Right lobe of liver (tissue), 6 donors: ENCODE measurements around the gene BAIAP2. TPM values are rescaled to one million over a fixed set of nuclear protein-coding genes. Genes with fewer than 3 reads are reported as not detected.

Experiments
- ATAC-seq, 4 donors: fragments of 200-7000 bp; cut with Tn5 transposase; one replicate each; pipeline ENCODE4 v1.9.1; 2020; ENCODE audit warnings: mild to moderate bottlenecking in 4 of 4, moderate library complexity in 4 of 4
- DNase-seq, 3 donors: peaks; one replicate each; pipeline ENCODE4 v3.0.0-alpha.2; 2020
- H3K27ac ChIP-seq, 3 donors: fragments of 200-600 bp; one replicate each; pipeline ENCODE4 v1.8.0; 2022
- H3K27me3 ChIP-seq, 2 donors: fragments of 200-600 bp; one replicate each; pipeline ENCODE4 v1.8.0; 2022
- H3K36me3 ChIP-seq, 4 donors: fragments of 200-600 bp; sonication (generic) in 1 of 4; one replicate each; pipeline versions ENCODE4 v1.5.1 to v1.8.0; 2017 to 2022; ENCODE audit warnings: control low read depth in 1 of 4
- H3K4me1 ChIP-seq, 4 donors: fragments of 200-600 bp; sonication (generic) in 1 of 4; one replicate each; pipeline versions ENCODE4 v1.5.1 to v1.8.0; 2017 to 2022; ENCODE audit warnings: control low read depth in 1 of 4
- H3K4me3 ChIP-seq, 3 donors: fragments of 200-600 bp; one replicate each; pipeline ENCODE4 v1.8.0; 2022
- H3K9me3 ChIP-seq, 4 donors: fragments of 200-600 bp; sonication (generic) in 1 of 4; one replicate each; pipeline versions ENCODE4 v1.5.1 to v1.8.0; 2017 to 2022; ENCODE audit warnings: control low read depth in 1 of 4
- POLR2A ChIP-seq: fragments of 450-650 bp; IDR thresholded peaks from one replicate; pipeline ENCODE4 v1.6.1; 2017; ENCODE audit warnings: antibody characterized with exemption, mild to moderate bottlenecking
- WGBS: methylation state at CpG from one replicate; pipeline ENCODE4 v1.1.6; 2018; ENCODE audit warnings: low coverage, low lambda C conversion rate; ENCODE audit not compliant: insufficient coverage; ENCODE audit errors: missing lambda C conversion rate; 5-methylcytosine and 5-hydroxymethylcytosine counted together
- intact Hi-C, 2 donors: fragments of 100-400 bp; cut with DNase I; formaldehyde crosslinking; loops; one replicate each; pipeline versions ENCODE4 v1.11.2 to v1.14.1; 2022
- total RNA-seq, 6 experiments: library from RNA; depleted of rRNA in 2 of 6; stranded (reverse); fragments of >200 nt in 2 of 6; fragmentation: NEBNext Ultra II Directional in 3 of 6; extraction: Animal tissue kit (Norgen Biotek cat#: 25700) in 3 of 6; gene quantifications; one replicate each; pipeline versions ENCODE4 v1.1.0 to v1.2.4, GENCODE V29; 2016 to 2023
- TF ChIP-seq, protein P1 (sequence below), 4 donors: fragments of 200-600 bp in 3 of 4; fragments of 450-650 bp in 1 of 4; IDR thresholded peaks; one replicate each; pipeline versions ENCODE4 v1.5.1 to v1.8.0; 2016 to 2022; ENCODE audit warnings: antibody characterized with exemption in 4 of 4, mild to moderate bottlenecking in 2 of 4
- donor health status: DM: no; HTN: yes; CAD: no.
- donor health status: DM: no; HTN: no; CAD: no.
- donor health status: DM: no; HTN: no; CAD: no.
- donor health status: DM: no; HTN: yes; CAD: no.
- donor health status: DM: no; HTN: yes; CAD: no.

BAIAP2 gene
- total RNA-seq, 6 experiments from 2014 or later, result 46.6 to 139 (median 63.3) TPM

DNA sequence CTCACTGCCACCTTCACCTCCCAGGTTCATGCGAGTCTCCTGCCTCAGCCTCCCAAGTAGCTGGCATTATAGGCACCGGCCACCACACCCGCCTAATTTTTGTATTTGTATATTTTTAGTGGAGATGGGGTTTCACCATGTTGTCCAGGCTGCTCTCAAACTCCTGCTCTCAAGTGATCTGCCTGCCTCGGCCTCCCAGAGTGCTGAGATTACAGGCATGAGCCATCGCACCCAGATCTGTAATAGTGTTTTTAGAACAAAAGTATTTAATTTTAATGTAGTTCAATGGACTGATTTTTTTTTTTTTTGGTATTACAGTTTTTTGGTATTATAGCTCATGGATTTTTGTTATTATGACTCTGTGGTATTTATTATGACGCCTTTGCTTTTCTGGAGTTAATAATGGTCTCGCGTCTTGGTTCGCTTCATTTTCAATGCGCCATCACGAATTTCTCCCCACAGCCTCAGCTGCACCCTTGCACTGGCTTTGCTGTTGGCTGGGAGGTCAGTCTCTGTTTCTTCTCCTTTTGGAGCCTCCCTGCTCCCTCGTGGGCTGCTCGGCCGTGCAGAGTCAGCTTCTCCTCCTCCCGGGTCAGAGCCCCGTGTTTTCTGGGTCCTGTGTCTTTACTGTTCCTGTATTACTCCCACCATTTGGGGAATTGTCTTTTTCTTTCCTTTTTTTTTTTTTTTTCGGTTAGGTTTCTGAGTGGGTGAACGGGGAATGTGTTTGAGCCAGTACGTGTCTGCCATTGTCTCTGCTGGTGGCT is 27.2 kb downstream of the BAIAP2 start:
- Histone ChIP-seq H3K4me3 (no peak overlapping the region), H3K4me1 (peaks cover 0 to 39% (median 21%) of the 10 kb centered on the region in 4 donors), H3K36me3 (peaks cover 0 to 29% (median 9%) of the 10 kb centered on the region in 4 donors), H3K27ac (no peak overlapping the region), H3K9me3 (no peaks in the 10 kb centered on the region), H3K27me3 (no peaks in the 10 kb centered on the region)
- DNase-seq (no peak), ATAC-seq (no peak)
- intact Hi-C loops, result no loop called here
- WGBS, result 88% methylated on average over 16 of the region's 19 CpGs
- TF ChIP-seq, protein P1, sequence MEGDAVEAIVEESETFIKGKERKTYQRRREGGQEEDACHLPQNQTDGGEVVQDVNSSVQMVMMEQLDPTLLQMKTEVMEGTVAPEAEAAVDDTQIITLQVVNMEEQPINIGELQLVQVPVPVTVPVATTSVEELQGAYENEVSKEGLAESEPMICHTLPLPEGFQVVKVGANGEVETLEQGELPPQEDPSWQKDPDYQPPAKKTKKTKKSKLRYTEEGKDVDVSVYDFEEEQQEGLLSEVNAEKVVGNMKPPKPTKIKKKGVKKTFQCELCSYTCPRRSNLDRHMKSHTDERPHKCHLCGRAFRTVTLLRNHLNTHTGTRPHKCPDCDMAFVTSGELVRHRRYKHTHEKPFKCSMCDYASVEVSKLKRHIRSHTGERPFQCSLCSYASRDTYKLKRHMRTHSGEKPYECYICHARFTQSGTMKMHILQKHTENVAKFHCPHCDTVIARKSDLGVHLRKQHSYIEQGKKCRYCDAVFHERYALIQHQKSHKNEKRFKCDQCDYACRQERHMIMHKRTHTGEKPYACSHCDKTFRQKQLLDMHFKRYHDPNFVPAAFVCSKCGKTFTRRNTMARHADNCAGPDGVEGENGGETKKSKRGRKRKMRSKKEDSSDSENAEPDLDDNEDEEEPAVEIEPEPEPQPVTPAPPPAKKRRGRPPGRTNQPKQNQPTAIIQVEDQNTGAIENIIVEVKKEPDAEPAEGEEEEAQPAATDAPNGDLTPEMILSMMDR (IDR thresholded peaks at IDR 0.05), result no peak
- no peak for TF ChIP-seq POLR2A

DNA sequence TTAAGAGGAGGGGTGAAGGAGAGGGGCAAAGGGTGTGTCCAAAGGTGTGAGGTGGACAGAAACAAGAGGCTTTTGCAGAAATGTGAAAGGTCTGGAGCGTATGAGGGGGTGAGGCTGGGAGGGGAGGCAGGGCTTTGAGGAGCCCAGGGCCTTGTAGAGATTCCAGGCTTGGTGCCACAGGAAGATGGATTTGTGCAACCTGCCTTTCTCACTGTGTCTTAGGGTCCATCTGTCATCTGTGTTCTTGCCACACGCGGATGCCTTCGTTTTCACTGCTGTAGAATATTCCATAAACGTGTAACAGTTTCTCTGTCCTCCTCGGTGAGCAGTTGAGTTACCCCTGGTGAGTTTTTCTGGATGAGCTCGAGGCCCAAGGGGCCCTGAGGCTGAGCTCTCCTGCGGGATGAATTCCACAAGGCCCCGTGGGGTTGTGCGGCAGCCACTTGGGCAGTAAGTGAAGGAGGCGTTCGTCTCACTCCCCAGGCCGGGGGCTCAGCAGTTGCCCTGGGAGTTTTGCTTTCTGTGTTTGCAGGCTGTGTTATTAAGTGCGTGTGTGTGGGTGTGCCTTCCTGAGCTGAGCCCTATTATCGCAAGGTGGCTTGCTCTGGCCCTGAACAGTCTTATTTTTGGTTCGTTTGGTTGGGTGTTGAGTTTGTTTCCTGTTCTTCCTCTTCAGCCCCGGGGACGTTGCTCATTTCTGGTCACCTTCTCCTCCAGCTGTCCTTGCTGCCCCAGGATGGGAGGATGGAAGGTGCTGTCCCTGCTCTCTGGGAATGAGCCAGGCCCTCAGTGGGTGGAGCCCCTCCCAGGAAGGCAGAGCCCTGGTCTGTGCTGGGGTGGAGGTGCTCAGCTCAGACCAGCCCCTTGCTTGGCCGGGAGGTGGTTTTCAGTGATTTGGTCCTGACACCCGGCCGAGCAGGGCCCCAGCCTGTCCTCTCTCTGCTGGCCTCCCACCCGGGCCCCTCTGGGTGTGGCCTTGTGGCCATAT is 28.4 kb downstream of the BAIAP2 start:
- WGBS, result 70% methylated on average over 8 of the region's 22 CpGs
- TF ChIP-seq, protein P1 (IDR thresholded peaks at IDR 0.05), result no peak
- TF ChIP-seq POLR2A, result no peak
- DNase-seq (no peak), ATAC-seq (no peak)
- no peak overlapping the region for H3K4me3 ChIP-seq
- no peaks in the 10 kb centered on the region for H3K27me3 ChIP-seq
- no peaks in the 10 kb centered on the region for H3K9me3 ChIP-seq
- H3K4me1 ChIP-seq, result peaks cover 0 to 51% (median 27%) of the 10 kb centered on the region in 4 donors
- intact Hi-C loops, result no loop called here
- peak overlapping the region in 2 of 3 donors; percentile 29 to 90 for H3K27ac ChIP-seq
- H3K36me3 ChIP-seq, result peaks cover 0 to 22% (median 7%) of the 10 kb centered on the region in 4 donors

DNA sequence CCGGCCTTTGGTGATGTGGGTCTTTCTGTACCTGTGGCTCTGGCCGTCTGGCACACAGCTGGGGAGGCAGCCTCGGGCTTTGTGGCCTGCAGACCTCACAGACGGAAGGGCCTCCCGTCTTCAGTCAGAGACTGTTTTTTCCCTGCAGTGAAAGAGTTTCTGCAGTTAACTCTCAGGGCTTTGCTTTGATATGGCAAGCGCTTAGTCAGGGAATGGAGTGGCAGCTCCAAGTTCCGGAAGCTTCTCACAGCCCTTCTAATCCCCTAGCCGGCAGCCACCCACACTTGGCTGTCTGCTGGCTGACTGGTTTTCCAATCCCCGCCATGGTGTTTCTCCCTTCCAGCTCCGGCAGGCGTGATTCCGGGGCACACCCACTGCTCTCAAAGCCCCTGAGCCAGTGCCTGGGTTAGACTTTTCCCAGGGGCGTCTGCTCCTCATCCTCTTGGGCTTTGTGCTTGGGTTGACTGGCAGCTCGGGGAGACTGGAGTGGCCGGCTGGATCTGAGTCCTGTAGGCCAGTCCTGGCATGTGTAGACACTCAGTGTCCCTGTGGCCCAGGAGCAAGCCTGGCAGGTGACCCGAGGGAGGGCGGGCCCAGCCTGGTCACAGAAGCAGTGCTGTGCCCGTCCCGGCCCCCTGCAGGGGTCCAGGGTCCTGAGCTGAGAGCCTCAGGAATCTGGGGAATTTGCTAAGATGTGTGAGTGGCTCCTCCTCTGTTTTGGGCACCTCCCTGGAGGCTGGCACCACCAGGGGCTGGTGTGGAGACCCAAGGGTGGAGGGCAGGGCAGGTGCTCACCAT is 29.9 kb downstream of the BAIAP2 start:
- peak overlapping the region in 2 of 3 donors; percentile 89 to 90 for H3K27ac ChIP-seq
- intact Hi-C loops, result no loop called here
- TF ChIP-seq POLR2A, result no peak
- TF ChIP-seq, protein P1 (IDR thresholded peaks at IDR 0.05), result no peak
- H3K36me3 ChIP-seq, result peaks cover 0 to 7% (median 1%) of the 10 kb centered on the region in 4 donors
- no peaks in the 10 kb centered on the region for H3K9me3 ChIP-seq
- DNase-seq (peak in 2 of 3 donors; percentile 85 to 86), ATAC-seq (peak; percentile 26 to 63 (median 48))
- H3K27me3 ChIP-seq, result no peaks in the 10 kb centered on the region
- 28% methylated on average over 3 of the region's 19 CpGs for WGBS
- peak overlapping the region in 1 of 3 donors; percentile 9 for H3K4me3 ChIP-seq
- H3K4me1 ChIP-seq, result peaks cover 0 to 66% (median 34%) of the 10 kb centered on the region in 4 donors

DNA sequence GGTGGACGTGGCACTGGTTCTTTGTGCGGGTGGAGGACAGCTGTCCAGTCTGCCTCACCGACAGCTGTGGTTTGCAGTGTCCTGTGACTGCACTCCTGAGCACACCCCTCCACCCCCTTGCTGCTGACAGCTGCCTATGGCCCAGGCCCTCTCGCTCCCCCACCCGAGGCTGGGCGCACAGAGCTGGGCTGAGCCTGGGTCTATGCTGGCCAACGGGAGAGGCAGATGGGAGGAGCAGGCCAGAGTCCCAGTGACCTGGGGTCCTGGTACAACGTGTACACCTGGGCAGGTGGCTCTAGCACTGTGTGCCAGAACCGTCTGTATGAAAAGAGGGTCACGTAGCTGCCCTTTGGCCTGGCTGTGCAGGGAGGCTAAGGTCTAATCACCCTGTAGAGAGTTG is 30.5 kb downstream of the BAIAP2 start:
- TF ChIP-seq, protein P1 (IDR thresholded peaks at IDR 0.05), result no peak
- TF ChIP-seq POLR2A, result peak; percentile 24
- ATAC-seq (peak; percentile 32 to 80 (median 65)), DNase-seq (peak; percentile 30 to 93 (median 87))
- no peaks in the 10 kb centered on the region for H3K9me3 ChIP-seq
- peak overlapping the region in 1 of 3 donors; percentile 9 for H3K4me3 ChIP-seq
- WGBS, result no CpG with 5 or more reads among the region's 10 CpGs
- H3K4me1 ChIP-seq, result peaks cover 0 to 72% (median 37%) of the 10 kb centered on the region in 4 donors
- peak overlapping the region in 2 of 3 donors; percentile 89 to 90 for H3K27ac ChIP-seq
- intact Hi-C loops, result no loop called here
- no peaks in the 10 kb centered on the region for H3K27me3 ChIP-seq
- H3K36me3 ChIP-seq, result peaks cover 0 to 6% (median 1%) of the 10 kb centered on the region in 4 donors
